ENCODE results near the gene PREP. TPM values are rescaled to one million over a fixed set of nuclear protein-coding genes. Genes with fewer than 3 reads are reported as not detected.
A peak's percentile ranks its signal among the peaks of the same experiment; 100 is the strongest.

The PREP gene
- total RNA-seq, 1 donor from 2014 or later, result 31.6 TPM

- intact Hi-C loops (cut with micrococcal nuclease), result no loop called here
- DNase-seq, result no peak
- ATAC-seq, result no peak
These were observed 81.7 kb downstream of the PREP start for GRCh38 chr6:105321207-105321606.

GRCh38 chr6:105320765-105321164 is 82.1 kb downstream of the PREP start:
- ATAC-seq (peak; percentile 69), DNase-seq (no peak)
- intact Hi-C loops (cut with micrococcal nuclease), result no loop called here

GRCh38 chr6:105320271-105320670 is 82.6 kb downstream of the PREP start:
- no peak for ATAC-seq
- intact Hi-C loops (cut with micrococcal nuclease), result no loop called here
- DNase-seq, result no peak

- intact Hi-C loops (cut with micrococcal nuclease), result no loop called here
- ATAC-seq (no peak), DNase-seq (no peak)
These were observed 83.6 kb downstream of the PREP start for GRCh38 chr6:105319331-105319730.

GRCh38 chr6:105318660-105319059 is 84.2 kb downstream of the PREP start:
- intact Hi-C loops (cut with micrococcal nuclease), result no loop called here
- no peak for ATAC-seq

GRCh38 chr6:105317607-105318533 is 85.0 kb downstream of the PREP start:
- no peak for ATAC-seq
- intact Hi-C loops (cut with micrococcal nuclease), result no loop called here
- DNase-seq, result no peak

More at GRCh38 chr6:105318660-105319059, 84.2 kb downstream of the PREP start:
- no peak for DNase-seq

GRCh38 chr6:105313211-105313610 is 89.7 kb downstream of the PREP start:
- intact Hi-C loops (cut with micrococcal nuclease), result no loop called here
- DNase-seq (no peak), ATAC-seq (no peak)

- ATAC-seq (no peak), DNase-seq (no peak)
- intact Hi-C loops (cut with micrococcal nuclease), result no loop called here
These were observed 91.9 kb downstream of the PREP start for GRCh38 chr6:105310947-105311346.

- DNase-seq, result no peak
- intact Hi-C loops (cut with micrococcal nuclease), result no loop called here
- ATAC-seq, result no peak
These were observed 92.5 kb downstream of the PREP start for GRCh38 chr6:105310371-105310770.

GRCh38 chr6:105308840-105309239 is 94.0 kb downstream of the PREP start:
- peak; percentile 78 for ATAC-seq
- intact Hi-C loops (cut with micrococcal nuclease), result no loop called here
- peak; percentile 53 for DNase-seq

- intact Hi-C loops (cut with micrococcal nuclease), result no loop called here
- ATAC-seq, result no peak
- no peak for DNase-seq
These were observed 97.4 kb downstream of the PREP start for GRCh38 chr6:105305521-105305920.

- DNase-seq, result no peak
- ATAC-seq, result no peak
- intact Hi-C loops (cut with micrococcal nuclease), result no loop called here
These were observed 98.1 kb downstream of the PREP start for GRCh38 chr6:105304825-105305224.

- no peak for ATAC-seq
- no peak for DNase-seq
- intact Hi-C loops (cut with micrococcal nuclease), result no loop called here
These were observed 98.5 kb downstream of the PREP start for GRCh38 chr6:105304366-105304765.

GRCh38 chr6:105302617-105303128 is 100.2 kb downstream of the PREP start:
- DNase-seq, result no peak
- intact Hi-C loops (cut with micrococcal nuclease), result no loop called here
- ATAC-seq, result no peak

GRCh38 chr6:105301756-105302616 is 100.9 kb downstream of the PREP start:
- intact Hi-C loops (cut with micrococcal nuclease), result no loop called here
- no peak for ATAC-seq
- no peak for DNase-seq

GRCh38 chr6:105301072-105301503 is 101.8 kb downstream of the PREP start:
- peak; percentile 38 for DNase-seq
- ATAC-seq, result peak; percentile 95
- intact Hi-C loops (cut with micrococcal nuclease), result no loop called here

- intact Hi-C loops (cut with micrococcal nuclease), result no loop called here
- ATAC-seq (no peak), DNase-seq (no peak)
These were observed 102.8 kb downstream of the PREP start for GRCh38 chr6:105300090-105300489.

GRCh38 chr6:105294129-105294528 is 108.8 kb downstream of the PREP start:
- ATAC-seq, result no peak
- intact Hi-C loops (cut with micrococcal nuclease), result no loop called here
- DNase-seq, result no peak

GRCh38 chr6:105292689-105293339 is 110.1 kb downstream of the PREP start:
- ATAC-seq (no peak), DNase-seq (no peak)
- intact Hi-C loops (cut with micrococcal nuclease), result no loop called here
